Activated CD8-positive, alpha-beta memory T cell treated with anti-CD3 and anti-CD28 coated beads, Interleukin-2, amount 50 U/mL, for 1 hour (primary cell): ENCODE measurements around the gene GTPBP1.

Experiments
- DNase-seq: peaks from one replicate; pipeline ENCODE4 v3.0.0-alpha.2; 2020; ENCODE audit errors: extremely low read depth

GTPBP1 gene

GRCh38 chr22:38705235-38706100 is at the start of gene GTPBP1:
Gene GTPBP1 (plus strand): TSS chr22:38705944. CDS start chr22:38705956, 12 bp downstream.
- peak; percentile 99 for DNase-seq

DNA sequence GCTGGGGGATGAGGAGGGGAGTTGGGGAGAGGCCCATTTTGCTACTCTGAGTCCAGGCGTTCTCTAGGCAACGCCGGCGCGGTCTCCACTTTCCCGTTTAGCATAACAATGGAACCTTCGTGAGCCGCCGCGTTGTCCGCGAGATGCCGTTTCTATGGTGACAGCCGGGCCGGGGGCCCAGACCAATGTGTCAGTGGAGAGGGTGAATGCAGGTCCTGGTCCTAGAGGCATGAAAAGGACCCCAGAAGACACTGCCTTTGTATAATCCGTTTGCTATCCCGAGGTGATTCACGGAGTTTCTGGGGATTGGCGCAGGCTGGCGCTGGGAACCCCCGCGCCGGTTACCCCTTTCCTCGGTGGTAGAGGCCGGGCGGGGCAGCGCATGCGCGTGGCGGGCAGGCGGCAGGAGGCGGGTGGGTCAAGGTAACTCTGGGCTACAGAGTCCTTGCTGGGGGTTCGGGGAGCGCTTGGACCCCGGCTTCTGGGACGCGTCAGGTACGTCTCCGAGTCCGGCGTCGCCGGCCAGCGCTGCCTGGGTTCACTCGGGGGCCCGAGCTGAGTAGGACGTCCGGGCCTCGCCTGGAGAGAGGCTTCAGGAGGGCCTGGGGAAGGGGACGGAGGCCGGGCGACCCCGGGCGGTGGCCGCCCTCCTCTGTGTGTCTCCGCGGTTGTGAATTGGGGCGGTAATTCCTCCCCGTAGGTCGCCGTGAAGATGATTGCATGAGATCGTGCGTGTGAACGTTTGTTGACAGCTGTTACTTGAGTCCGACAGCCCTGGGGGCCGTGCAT is 49.3 kb upstream of the GTPBP1 start, which contains the start of the genes CBY1 and FAM227A:
CBY1 (plus strand) TSS at position 383 of the 789 bp plus-strand sequence. CDS start 11,417 bp downstream, outside the sequence.
FAM227A (minus strand) TSS at position 137 of the 789 bp plus-strand sequence. CDS start 6,224 bp downstream, outside the sequence.
- DNase-seq = peak; percentile 63

DNA sequence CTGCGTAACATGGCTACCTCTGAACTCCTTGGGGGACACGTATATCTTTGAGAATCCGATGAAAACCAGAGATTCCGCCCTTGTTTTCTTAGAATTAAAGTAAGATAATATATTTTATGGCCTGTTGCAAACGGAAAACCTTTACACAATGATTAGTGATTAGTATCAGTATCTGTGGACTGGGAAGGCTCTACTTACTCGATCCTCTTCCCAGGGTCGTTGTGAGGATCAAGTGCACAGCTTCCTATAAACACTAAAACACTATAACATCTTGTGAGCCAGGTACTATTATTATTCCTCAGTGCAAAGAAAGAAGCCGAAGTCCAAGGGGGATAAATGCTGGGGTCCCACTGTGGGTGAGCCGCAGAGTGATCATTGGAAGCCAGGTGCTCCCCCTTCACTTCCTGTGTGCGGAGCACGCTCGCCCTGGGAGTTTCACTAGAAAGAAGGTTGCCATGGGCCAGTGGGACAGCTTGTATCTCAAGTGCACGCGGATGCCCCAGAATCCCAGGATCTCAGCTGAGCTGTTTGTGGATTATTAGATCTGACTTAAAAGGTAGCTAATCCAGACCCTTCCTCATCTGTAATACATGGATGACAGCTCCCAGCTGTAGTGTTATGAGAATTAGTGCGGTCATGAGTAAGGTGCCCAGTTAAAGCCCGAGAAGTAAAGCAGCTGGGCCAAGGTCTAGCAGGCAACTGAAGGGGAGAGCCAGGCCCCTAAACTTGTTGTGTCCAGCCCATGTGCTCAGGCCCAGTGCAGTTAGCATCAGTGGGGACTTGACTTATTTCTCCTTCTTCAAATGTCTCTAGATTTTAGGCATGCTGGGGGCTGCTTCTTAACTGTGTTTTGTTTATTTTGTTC is 48.5 kb upstream of the GTPBP1 start:
- DNase-seq = no peak

DNA sequence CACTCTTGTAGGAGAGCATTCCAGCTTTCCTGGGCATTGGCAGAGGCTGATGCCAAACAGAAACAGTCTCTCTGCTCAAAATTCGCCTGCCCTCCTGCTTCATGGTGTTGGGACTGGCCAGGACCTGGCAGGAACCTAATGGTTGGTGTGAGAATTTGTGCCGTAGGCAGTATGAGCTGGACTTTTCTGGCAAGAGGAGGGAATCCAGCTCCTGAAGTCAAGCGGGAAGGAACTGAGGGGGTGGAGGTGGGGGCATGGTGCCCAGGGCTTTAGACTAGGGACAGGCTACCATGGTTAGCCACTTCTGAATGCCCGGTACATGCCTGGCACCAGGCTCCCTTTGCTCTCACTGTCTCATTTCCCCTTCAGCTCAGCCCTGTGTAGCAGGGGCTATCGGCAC is 30.9 kb upstream of the GTPBP1 start:
- DNase-seq = no peak

DNA sequence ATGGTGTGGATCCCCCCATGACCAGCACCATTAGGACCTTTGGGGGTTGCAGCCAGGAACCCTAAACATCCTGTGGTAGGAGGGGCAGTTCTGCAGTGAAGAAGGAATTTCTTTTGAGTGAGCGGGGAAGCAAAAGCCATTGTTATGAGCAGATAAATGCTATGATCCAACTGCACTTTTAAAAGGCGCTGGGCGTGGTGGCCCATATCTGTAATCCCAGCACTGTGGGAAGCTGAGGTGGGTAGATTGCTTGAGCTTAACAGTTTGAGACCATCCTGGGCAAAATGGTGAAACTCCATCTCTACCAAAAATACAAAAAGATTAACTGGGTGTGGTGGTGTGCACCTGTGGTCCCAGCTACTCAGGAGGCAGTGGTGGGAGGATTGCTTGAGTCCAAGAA is 29.9 kb upstream of the GTPBP1 start:
- DNase-seq = no peak

GRCh38 chr22:38681582-38682335 is 24.0 kb upstream of the GTPBP1 start, which contains the start of gene TOMM22:
Gene TOMM22 (plus strand): TSS chr22:38681957. CDS start chr22:38681979, 22 bp downstream.
- peak; percentile 62 for DNase-seq

GRCh38 chr22:38684895-38685294 is 20.8 kb upstream of the GTPBP1 start:
- no peak for DNase-seq

- DNase-seq = no peak
Observed at GRCh38 chr22:38685761-38686160, 20.0 kb upstream of the GTPBP1 start.

- no peak for DNase-seq
Observed at GRCh38 chr22:38689651-38690050, 16.1 kb upstream of the GTPBP1 start.

DNA sequence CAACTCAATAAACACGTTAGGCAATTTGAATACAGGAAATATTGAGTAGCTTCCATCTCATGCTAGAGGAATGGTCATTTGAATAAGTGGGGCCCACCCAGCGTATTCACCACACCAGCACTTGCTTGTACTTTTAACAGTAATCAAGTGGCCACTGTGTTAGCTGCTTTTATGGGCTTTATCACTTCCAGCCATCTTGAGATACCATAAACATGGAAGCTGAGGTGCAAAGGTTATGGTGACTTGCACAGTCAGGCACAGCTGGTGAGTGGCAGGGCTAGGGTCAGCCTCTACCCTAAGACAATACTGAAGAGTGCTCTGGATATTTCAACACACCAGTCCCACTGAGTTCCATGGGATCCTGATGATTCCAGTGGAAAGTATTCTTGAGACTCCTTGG is 11.7 kb upstream of the GTPBP1 start:
- DNase-seq = no peak

DNA sequence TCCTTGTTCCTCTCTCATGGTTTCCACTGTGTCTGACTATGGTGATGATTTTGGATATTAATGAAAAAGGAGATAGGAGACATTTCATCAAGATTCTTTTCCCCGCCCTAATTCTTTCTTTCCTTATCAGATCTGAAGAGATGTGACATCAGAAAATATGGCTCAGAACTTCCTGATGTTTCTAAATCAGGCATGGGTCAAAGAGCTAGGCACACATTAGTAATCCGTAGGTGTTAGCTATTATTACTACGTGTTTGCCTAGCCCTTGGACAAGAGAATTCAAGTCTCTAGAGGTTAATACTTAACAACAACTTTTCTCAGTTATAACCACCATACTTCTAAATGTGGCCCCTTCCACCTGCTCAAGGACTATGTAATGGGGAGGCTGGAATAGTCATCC is 10.8 kb upstream of the GTPBP1 start:
- no peak for DNase-seq

DNA sequence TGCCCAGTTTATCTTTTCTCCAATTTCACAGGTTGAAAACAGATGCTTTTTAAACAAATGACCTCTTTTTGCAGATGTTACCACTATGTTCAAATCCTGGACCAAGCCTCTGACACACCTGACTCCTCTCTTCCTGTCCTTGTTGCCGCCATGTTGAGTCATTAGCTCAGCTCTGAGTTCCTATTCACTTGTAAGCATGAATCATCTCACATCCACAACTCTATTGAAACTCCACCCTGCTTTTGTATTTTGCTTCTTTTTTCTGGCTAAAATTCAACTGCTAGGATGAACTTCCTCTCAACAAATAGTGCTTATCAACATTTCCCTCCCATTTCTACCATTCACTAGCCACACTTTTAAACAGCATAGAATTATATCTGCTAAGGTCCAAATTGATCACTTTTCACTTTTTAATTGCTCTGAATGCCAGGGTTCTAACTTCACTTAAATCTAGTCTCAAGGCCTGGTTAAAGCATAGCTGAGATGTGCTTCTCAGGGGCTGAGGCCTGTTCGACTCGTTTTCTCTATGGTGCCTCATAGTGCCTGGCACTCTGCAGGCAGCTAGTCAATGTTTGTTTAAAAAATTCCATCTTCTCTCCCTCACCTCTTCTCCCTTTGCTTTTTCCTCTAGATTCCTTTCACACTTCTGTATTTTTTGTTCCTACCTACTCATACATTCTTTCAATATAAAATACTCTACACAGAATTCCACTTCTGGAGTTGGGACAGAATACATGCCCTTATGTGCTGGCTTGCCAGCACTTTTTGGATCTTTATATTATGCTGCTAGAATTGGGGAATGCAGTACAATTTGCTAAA is 8.9 kb upstream of the GTPBP1 start:
- DNase-seq = no peak

DNA sequence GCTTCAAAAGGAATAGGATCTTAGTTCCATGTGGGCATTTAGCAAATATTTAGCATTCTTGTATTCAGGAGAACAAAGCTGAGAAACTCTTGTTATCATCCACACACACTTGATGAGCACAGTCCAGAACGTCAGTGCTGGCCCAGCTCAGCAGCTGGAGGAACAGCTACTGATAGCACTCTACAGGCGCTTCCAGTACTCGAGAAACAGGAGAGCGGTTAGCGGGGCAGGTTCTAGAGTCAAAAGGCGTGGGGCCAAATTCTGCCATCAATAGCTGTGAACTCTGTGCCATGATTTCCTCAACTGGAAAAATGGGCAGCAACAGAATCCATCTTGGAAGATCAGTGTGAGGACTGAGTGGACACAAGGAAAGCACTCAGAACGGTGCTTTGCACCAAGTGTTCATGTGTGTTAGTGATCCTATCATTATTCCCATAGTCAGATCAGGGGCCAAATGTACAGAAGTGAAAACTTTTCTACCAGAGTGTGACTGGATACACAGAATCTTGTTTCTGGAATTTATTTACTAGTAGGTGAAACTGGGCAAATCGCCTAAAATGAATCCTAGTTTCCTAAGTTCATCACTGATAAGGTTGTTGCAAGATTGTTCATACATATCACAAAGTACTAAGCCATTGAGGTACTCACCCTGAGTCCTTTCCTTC is 8.2 kb upstream of the GTPBP1 start:
- no peak for DNase-seq

GRCh38 chr22:38698407-38699094 is 7.2 kb upstream of the GTPBP1 start:
- no peak for DNase-seq

GRCh38 chr22:38699143-38699542 is 6.6 kb upstream of the GTPBP1 start:
- no peak for DNase-seq

DNA sequence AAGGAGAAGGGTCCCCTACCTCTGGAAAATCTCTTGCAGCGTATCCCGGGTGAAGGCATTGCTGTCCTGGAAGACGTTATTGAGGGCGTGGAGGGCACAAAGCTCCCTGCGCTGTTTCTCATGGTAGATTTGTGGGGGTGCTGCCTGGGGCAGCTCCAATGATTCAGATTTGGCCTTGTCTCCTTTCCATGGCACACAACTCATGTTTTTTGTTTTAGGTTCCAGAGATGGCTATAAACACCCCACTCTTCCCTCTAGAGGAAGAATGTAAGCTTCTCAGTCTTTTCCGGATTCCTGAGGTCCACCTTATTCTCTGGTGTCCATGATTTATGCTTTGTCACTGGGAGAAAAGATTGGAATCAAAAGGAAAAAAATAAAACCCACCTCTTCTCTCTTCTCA is 6.0 kb upstream of the GTPBP1 start:
- DNase-seq = no peak

DNA sequence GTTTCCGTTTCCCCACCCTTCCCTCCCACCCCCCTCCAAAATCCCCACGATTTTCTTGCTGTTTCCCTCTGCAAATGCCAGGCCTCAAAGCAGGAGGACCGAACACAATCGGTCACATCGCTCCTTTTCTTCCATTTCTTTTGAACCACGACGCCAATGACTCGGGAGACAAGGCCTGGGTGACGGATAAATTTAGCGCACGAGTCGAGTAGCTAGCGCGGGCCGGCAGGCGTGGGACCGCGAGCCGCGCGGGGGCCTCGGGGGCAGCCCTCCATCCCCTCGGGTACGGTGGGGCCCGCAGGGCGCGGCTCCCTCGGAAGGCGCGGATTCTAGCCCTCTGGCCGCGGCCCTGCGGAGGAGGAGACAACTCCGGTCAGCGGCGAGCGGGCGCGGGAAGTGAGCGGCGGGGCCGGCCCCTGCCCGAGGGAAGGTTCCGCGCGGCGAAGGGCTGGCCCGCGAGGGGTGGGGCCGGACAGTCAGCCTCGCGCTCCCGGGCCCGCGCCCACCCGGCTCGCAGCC is 5.4 kb upstream of the GTPBP1 start:
- no peak for DNase-seq

- DNase-seq = peak; percentile 94
Observed at GRCh38 chr22:38700789-38701628, 4.7 kb upstream of the GTPBP1 start, which contains the start of gene JOSD1. Gene JOSD1 (minus strand): TSS chr22:38700943. CDS start chr22:38699987, 956 bp downstream.
